ENCODE measurements around the gene PLEKHG4B.

DNA sequence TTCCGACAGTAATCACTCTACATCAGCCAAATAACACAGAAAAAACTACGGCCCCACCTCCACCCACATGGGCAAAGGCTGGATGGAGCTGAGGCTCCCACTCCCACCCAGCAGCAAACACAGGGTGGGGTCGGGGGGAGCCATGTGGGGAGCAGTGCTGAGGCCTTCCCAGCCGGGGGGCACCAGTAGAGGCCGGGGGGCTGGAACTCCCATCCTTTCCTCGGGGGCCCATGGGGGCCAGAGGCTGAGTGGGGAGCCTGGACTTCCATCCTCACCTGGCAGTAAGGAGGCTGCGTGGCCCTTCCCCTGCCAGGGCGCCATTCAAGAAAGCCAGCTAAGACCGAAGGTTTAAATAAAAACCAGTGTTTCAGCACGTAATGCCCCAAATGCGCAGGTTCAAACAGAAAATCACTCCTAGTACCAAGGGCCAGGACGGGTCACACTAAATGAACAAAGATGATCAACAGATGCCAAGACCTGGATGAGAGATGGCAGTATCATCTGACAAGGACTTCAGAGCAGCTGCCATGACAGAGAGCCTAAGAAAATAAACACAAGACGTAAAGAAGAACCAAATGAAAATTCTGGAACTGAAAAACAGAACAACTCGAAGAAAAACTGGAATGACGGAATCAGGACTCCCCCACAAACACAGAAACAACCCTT lies 116.6 kb downstream of the PLEKHG4B start:
- TF ChIP-seq, protein P1, sequence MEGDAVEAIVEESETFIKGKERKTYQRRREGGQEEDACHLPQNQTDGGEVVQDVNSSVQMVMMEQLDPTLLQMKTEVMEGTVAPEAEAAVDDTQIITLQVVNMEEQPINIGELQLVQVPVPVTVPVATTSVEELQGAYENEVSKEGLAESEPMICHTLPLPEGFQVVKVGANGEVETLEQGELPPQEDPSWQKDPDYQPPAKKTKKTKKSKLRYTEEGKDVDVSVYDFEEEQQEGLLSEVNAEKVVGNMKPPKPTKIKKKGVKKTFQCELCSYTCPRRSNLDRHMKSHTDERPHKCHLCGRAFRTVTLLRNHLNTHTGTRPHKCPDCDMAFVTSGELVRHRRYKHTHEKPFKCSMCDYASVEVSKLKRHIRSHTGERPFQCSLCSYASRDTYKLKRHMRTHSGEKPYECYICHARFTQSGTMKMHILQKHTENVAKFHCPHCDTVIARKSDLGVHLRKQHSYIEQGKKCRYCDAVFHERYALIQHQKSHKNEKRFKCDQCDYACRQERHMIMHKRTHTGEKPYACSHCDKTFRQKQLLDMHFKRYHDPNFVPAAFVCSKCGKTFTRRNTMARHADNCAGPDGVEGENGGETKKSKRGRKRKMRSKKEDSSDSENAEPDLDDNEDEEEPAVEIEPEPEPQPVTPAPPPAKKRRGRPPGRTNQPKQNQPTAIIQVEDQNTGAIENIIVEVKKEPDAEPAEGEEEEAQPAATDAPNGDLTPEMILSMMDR (IDR thresholded peaks at IDR 0.05; ENCODE audit: low read length) = no peak
- TF ChIP-seq EZH2 (optimal IDR thresholded peaks at IDR 0.05; ENCODE audit: low read depth, low read length) = no peak
- no peak for TF ChIP-seq EZH2phosphoT487 (IDR thresholded peaks at IDR 0.05; ENCODE audit: low read length)

Measured in MM.1S (cell line).